GM23338 (cell line): ENCODE measurements around the gene NOL3. TPM values are rescaled to one million over a fixed set of nuclear protein-coding genes. Genes with fewer than 3 reads are reported as not detected.

ENCODE experiments used
- ATAC-seq: fragments of 200-7000 bp; cut with Tn5 transposase; 3 replicates; pipeline ENCODE4 v1.9.1; 2020
- DNase-seq: peaks from one replicate; pipeline ENCODE4 v3.0.0-alpha.2; 2015; ENCODE audit warnings: low spot score
- H2AFZ ChIP-seq: fragments of 200-600 bp; sonication (generic); 2 replicates; pipeline ENCODE4 v1.8.0; 2016; ENCODE audit warnings: antibody characterized with exemption, mild to moderate bottlenecking, moderate library complexity
- H3F3A ChIP-seq: fragments of 200-600 bp; sonication (generic); replicated peaks from 2 replicates; pipeline ENCODE4 v1.8.0; 2017; ENCODE audit warnings: antibody characterized with exemption, mixed run types, low read depth
- H3K27ac ChIP-seq: fragments of 200-600 bp; sonication (generic); 2 replicates; pipeline ENCODE4 v1.6.1; 2016; ENCODE audit warnings: low read depth
- H3K27me3 ChIP-seq: fragments of 200-600 bp; sonication (generic); 2 replicates; pipeline ENCODE4 v1.8.0; 2016; ENCODE audit warnings: mild to moderate bottlenecking, mixed run types, moderate library complexity; ENCODE audit not compliant: insufficient read depth
- H3K36me3 ChIP-seq: fragments of 200-600 bp; sonication (generic); 2 replicates; pipeline ENCODE4 v1.8.0; 2016; ENCODE audit warnings: mild to moderate bottlenecking; ENCODE audit not compliant: insufficient read depth
- H3K4me1 ChIP-seq: fragments of 200-600 bp; sonication (generic); 2 replicates; pipeline ENCODE4 v1.8.0; 2016; ENCODE audit warnings: mild to moderate bottlenecking, moderate library complexity; ENCODE audit not compliant: insufficient read depth
- H3K4me2 ChIP-seq: fragments of 200-600 bp; sonication (generic); 2 replicates; pipeline ENCODE4 v1.7.1; 2017; ENCODE audit warnings: mixed run types
- H3K4me3 ChIP-seq: fragments of 200-600 bp; sonication (generic); 2 replicates; pipeline ENCODE4 v1.6.1; 2016; ENCODE audit warnings: mixed run types
- H3K79me2 ChIP-seq: fragments of 200-600 bp; sonication (generic); replicated peaks from 2 replicates; pipeline ENCODE4 v1.8.0; 2017; ENCODE audit warnings: mild to moderate bottlenecking; ENCODE audit not compliant: insufficient read depth
- H3K9me2 ChIP-seq: fragments of 200-600 bp; sonication (generic); 2 replicates; pipeline ENCODE4 v1.8.0; 2017; ENCODE audit not compliant: insufficient read depth
- H4K20me1 ChIP-seq: fragments of 200-600 bp; sonication (generic); replicated peaks from 2 replicates; pipeline ENCODE4 v1.8.0; 2017; ENCODE audit warnings: mild to moderate bottlenecking; ENCODE audit not compliant: insufficient read depth
- H3K27ac Mint-ChIP-seq: 2 replicates; pipeline ENCODE4 v1.8.0; 2020; ENCODE audit warnings: inconsistent platforms, mild to moderate bottlenecking, moderate library complexity, mixed read lengths
- H3K27me3 Mint-ChIP-seq: 3 replicates; pipeline ENCODE4 v1.8.0; 2022; ENCODE audit warnings: low read depth, mild to moderate bottlenecking, moderate library complexity, mixed read lengths, inconsistent platforms; ENCODE audit not compliant: insufficient read depth, poor library complexity
- H3K36me3 Mint-ChIP-seq: 3 replicates; pipeline ENCODE4 v1.8.0; 2021; ENCODE audit warnings: low read depth, mild to moderate bottlenecking, inconsistent platforms, moderate library complexity, mixed read lengths
- H3K4me1 Mint-ChIP-seq: 3 replicates; pipeline ENCODE4 v1.8.0; 2020; ENCODE audit warnings: mild to moderate bottlenecking, inconsistent platforms, mixed read lengths
- H3K4me3 Mint-ChIP-seq: 3 replicates; pipeline ENCODE4 v1.8.0; 2021; ENCODE audit warnings: moderate library complexity, mild to moderate bottlenecking, inconsistent platforms, mixed read lengths
- H3K9me3 Mint-ChIP-seq: 3 replicates; pipeline ENCODE4 v1.8.0; 2020; ENCODE audit warnings: moderate library complexity, mild to moderate bottlenecking, inconsistent platforms, mixed read lengths
- EZH2 ChIP-seq: fragments of 200-600 bp; sonication (generic); IDR thresholded peaks from one replicate; pipeline ENCODE4 v1.8.0; 2017; ENCODE audit warnings: antibody characterized with exemption, mild to moderate bottlenecking, low read depth; ENCODE audit not compliant: unreplicated experiment
- EZH2phosphoT487 ChIP-seq: fragments of 200-600 bp; sonication (generic); IDR thresholded peaks from one replicate; pipeline ENCODE4 v1.8.1; 2018; ENCODE audit warnings: antibody characterized with exemption; ENCODE audit not compliant: unreplicated experiment
- REST ChIP-seq: IDR thresholded peaks from one replicate; pipeline ENCODE4 v1.6.1; 2018; ENCODE audit warnings: antibody characterized with exemption; ENCODE audit not compliant: unreplicated experiment
- ZNF331 ChIP-seq: fragments of 250-450 bp; sonication (Bioruptor Pico); IDR thresholded peaks from 2 replicates; pipeline ENCODE4 v1.5.0; 2020; ENCODE audit warnings: low read depth, mild to moderate bottlenecking, moderate library complexity
- polyA plus RNA-seq: library from polyadenylated mRNA; unstranded; fragments of >200 nt; fragmentation: Nextera tagmentation; extraction: Ambion mirVana; gene quantifications from 2 replicates; pipeline ENCODE4 v1.2.1, GENCODE V29; 2016
- total RNA-seq: library from RNA; depleted of rRNA; stranded (reverse); fragments of >200 nt; shearing (Covaris generic); gene quantifications from 2 replicates; pipeline ENCODE4 v1.2.3, GENCODE V29; 2014
- TF ChIP-seq, protein P1 (sequence below): fragments of 250-450 bp; sonication (Bioruptor Pico); IDR thresholded peaks from 2 replicates; pipeline ENCODE4 v1.5.0; 2020; ENCODE audit warnings: mild to moderate bottlenecking, moderate library complexity
- TF ChIP-seq, protein P2 (sequence below), 2 experiments: fragments of 200-600 bp in 1 of 2; sonication (generic) in 1 of 2; conservative IDR thresholded peaks; 2 replicates each; pipeline versions ENCODE4 v1.5.1 to v1.6.1; 2016 to 2017; ENCODE audit warnings: antibody characterized with exemption in 2 of 2, low read depth in 2 of 2, mild to moderate bottlenecking in 2 of 2, moderate library complexity in 1 of 2

Gene NOL3
- total and polyA plus RNA-seq, 2 experiments from 2014 or later: 3.3 to 4.0 TPM

DNA sequence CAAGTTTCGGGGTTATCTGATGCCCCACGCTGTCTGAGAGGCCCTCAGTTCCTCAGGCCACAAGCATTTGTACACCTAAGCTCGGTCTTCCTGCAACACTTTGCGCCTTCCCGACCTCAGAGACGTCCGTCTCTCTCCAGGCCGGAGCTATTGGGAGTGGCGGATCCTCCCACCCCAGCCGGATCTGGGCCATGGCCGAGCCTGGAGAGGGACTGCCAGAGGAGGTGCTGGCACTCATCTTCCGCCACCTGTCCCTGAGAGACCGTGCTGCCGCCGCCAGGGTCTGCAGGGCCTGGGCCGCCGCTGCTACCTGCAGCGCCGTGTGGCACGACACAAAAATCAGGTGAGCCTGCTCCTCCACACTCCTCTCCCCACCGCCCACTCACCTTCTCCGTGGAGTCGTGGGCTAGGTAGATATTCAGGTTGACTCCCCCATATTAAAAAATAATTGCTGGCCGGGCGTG lies 8.7 kb upstream of the NOL3 start:
- Mint-ChIP-seq H3K36me3 (no peaks in the 10 kb centered on the region; the same call in 2 of the 3 replicates), H3K27me3 (peaks cover 98% of the 10 kb centered on the region), H3K27ac (no peak overlapping the region), H3K9me3 (peaks cover 4% of the 10 kb centered on the region; the same call in 2 of the 3 replicates), H3K4me3 (peak overlapping the region; percentile 29; the same call in 1 of the 3 replicates), H3K4me1 (peaks cover 31% of the 10 kb centered on the region)
- Histone ChIP-seq H3K9me2 (no peaks in the 10 kb centered on the region), H3F3A (peaks cover 13% of the 10 kb centered on the region), H2AFZ (no peak overlapping the region), H3K36me3 (no peaks in the 10 kb centered on the region), H3K27me3 (peaks cover 100% of the 10 kb centered on the region), H4K20me1 (no peaks in the 10 kb centered on the region; the same call in 1 of the 2 replicates), H3K4me3 (peak overlapping the region; percentile 66), H3K79me2 (no peaks in the 10 kb centered on the region), H3K27ac (no peak overlapping the region), H3K4me1 (peaks cover 27% of the 10 kb centered on the region; the same call in 1 of the 2 replicates), H3K4me2 (peak overlapping the region; percentile 38; the same call in 1 of the 2 replicates)
- no peak for DNase-seq
- no peak for ATAC-seq
- TF ChIP-seq, protein P1, sequence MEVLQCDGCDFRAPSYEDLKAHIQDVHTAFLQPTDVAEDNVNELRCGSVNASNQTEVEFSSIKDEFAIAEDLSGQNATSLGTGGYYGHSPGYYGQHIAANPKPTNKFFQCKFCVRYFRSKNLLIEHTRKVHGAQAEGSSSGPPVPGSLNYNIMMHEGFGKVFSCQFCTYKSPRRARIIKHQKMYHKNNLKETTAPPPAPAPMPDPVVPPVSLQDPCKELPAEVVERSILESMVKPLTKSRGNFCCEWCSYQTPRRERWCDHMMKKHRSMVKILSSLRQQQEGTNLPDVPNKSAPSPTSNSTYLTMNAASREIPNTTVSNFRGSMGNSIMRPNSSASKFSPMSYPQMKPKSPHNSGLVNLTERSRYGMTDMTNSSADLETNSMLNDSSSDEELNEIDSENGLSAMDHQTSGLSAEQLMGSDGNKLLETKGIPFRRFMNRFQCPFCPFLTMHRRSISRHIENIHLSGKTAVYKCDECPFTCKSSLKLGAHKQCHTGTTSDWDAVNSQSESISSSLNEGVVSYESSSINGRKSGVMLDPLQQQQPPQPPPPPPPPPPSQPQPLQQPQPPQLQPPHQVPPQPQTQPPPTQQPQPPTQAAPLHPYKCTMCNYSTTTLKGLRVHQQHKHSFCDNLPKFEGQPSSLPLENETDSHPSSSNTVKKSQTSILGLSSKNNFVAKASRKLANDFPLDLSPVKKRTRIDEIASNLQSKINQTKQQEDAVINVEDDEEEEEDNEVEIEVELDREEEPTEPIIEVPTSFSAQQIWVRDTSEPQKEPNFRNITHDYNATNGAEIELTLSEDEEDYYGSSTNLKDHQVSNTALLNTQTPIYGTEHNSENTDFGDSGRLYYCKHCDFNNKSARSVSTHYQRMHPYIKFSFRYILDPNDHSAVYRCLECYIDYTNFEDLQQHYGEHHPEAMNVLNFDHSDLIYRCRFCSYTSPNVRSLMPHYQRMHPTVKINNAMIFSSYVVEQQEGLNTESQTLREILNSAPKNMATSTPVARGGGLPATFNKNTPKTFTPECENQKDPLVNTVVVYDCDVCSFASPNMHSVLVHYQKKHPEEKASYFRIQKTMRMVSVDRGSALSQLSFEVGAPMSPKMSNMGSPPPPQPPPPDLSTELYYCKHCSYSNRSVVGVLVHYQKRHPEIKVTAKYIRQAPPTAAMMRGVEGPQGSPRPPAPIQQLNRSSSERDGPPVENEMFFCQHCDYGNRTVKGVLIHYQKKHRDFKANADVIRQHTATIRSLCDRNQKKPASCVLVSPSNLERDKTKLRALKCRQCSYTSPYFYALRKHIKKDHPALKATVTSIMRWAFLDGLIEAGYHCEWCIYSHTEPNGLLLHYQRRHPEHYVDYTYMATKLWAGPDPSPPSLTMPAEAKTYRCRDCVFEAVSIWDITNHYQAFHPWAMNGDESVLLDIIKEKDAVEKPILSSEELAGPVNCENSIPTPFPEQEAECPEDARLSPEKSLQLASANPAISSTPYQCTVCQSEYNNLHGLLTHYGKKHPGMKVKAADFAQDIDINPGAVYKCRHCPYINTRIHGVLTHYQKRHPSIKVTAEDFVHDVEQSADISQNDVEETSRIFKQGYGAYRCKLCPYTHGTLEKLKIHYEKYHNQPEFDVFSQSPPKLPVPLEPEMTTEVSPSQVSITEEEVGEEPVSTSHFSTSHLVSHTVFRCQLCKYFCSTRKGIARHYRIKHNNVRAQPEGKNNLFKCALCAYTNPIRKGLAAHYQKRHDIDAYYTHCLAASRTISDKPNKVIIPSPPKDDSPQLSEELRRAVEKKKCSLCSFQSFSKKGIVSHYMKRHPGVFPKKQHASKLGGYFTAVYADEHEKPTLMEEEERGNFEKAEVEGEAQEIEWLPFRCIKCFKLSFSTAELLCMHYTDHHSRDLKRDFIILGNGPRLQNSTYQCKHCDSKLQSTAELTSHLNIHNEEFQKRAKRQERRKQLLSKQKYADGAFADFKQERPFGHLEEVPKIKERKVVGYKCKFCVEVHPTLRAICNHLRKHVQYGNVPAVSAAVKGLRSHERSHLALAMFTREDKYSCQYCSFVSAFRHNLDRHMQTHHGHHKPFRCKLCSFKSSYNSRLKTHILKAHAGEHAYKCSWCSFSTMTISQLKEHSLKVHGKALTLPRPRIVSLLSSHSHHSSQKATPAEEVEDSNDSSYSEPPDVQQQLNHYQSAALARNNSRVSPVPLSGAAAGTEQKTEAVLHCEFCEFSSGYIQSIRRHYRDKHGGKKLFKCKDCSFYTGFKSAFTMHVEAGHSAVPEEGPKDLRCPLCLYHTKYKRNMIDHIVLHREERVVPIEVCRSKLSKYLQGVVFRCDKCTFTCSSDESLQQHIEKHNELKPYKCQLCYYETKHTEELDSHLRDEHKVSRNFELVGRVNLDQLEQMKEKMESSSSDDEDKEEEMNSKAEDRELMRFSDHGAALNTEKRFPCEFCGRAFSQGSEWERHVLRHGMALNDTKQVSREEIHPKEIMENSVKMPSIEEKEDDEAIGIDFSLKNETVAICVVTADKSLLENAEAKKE (CRISPR knock-in tag): no peak
- peak; percentile 79 for TF ChIP-seq EZH2phosphoT487
- TF ChIP-seq, protein P2, sequence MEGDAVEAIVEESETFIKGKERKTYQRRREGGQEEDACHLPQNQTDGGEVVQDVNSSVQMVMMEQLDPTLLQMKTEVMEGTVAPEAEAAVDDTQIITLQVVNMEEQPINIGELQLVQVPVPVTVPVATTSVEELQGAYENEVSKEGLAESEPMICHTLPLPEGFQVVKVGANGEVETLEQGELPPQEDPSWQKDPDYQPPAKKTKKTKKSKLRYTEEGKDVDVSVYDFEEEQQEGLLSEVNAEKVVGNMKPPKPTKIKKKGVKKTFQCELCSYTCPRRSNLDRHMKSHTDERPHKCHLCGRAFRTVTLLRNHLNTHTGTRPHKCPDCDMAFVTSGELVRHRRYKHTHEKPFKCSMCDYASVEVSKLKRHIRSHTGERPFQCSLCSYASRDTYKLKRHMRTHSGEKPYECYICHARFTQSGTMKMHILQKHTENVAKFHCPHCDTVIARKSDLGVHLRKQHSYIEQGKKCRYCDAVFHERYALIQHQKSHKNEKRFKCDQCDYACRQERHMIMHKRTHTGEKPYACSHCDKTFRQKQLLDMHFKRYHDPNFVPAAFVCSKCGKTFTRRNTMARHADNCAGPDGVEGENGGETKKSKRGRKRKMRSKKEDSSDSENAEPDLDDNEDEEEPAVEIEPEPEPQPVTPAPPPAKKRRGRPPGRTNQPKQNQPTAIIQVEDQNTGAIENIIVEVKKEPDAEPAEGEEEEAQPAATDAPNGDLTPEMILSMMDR (conservative IDR thresholded peaks at IDR 0.05; ENCODE audit: low read depth in 2 of 2): no peak
- TF ChIP-seq REST: no peak
- no peak for TF ChIP-seq ZNF331
- peak; percentile 76 for TF ChIP-seq EZH2
